MV-4-11 (cell line): Measurements from ENCODE around the gene GAS1.

Experiments
- DNase-seq: peaks from one replicate; lab custom pipeline; 2025; lab: John Stamatoyannopoulos, UW

The GAS1 gene

DNA sequence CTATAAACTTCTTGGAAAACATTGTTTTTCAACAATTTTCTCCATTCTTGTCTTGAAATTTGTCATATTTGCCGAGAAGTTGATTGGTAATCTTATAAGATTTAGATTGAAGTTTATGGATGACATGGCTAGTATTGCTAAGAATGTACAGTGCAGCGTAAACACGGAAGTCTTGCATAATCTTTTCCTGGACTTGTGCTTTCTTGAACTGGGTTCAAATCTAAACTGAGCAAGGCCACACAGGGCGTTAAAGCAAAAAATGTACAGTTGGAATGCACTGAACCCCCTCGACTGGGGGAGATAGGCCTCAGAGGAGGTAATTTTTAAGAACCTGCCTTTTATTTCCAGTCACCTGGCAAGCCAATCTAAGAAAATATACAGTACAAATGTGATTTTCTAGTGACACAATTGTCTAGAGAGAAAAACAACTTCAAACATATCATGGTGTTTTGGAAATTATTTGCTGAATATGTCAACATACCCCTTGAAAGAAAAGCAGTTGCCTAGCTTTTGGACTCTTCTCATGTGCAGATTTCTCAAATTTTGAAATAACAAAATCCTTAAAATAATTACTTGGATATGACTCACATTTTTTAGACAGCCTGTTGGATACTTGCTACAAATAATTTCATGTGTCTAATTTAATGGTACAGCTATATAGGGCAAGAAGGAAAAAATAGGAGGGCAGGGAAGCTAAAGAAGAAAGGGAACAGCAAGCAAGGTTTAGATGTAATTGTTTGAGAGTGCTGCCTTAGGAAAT lies 18.5 kb upstream of the GAS1 start:
- DNase-seq, result no peak

DNA sequence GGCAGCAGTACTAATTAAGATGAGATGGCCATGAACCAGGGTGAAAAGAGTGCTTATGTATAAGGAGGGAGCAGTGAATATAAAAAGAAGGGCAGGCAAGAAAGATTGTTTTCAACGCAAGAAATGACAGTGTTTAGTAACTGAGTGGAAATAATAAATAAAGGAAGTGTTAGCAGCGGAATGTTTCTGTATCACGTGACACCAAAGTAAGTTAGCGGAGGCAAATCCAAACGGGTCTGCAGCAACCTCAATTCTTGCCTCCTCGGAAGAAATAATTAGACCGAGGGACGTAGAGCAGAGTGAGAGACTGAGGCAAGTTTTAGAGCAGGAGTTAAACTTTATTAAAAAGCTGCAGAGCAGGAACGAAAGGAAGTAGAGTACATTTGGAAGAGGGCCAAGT lies 15.4 kb upstream of the GAS1 start:
- DNase-seq, result no peak

DNA sequence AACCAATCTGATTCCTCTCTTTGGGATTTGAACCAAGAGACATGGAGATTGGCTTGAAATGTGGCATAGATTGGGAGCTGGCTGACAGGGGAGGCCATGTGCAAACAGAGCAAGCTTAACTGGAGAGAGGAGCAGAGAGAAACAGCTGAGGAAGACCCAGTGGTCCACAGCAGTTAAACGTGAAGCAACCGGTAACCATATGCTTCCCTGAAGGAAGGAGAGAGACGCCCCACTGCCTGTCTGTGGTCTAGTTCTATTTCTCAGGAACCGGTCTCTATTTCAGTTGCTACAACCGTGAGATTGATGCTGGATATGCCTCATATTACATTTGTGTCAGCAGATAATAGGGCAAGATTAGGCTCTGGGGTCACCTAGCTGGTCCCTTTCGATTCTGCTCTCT lies 13.6 kb upstream of the GAS1 start:
- no peak for DNase-seq

DNA sequence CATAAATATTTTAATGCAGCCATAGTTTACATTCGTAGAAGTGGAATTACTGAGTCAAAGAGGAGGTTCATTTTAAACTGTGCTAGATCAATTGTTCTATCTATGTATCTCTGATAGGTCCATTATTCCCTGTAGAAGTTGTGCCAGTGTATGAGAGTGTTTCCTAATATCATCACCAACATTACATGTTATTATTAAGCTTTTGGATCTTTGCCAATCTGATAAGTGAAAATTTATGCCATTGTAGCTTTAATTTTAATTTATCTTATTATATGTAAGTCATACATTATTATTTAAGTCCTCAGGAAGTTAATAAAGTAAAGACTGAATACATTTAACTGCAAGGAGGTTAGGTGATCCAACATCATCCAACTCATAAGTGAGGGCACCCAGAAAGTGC lies 10.9 kb upstream of the GAS1 start:
- no peak for DNase-seq

DNA sequence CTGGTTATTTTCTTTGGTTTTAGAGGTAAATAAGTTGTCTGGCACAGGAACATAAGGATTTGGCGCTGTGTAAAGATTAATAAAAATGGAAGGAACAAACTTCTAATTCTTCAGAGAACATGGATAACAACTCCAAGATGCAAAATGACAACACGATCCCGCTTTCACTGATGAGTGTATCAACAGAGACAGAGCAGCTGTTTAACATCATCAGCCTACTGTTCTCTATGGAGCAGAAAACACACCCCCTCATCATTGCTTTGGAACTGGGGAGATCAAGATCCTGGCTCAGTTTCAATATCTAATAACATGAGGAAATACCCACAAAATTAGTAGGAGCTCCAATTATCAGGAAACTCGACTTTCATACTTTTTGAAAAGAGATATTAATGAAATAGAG lies 8.3 kb upstream of the GAS1 start:
- DNase-seq, result no peak

DNA sequence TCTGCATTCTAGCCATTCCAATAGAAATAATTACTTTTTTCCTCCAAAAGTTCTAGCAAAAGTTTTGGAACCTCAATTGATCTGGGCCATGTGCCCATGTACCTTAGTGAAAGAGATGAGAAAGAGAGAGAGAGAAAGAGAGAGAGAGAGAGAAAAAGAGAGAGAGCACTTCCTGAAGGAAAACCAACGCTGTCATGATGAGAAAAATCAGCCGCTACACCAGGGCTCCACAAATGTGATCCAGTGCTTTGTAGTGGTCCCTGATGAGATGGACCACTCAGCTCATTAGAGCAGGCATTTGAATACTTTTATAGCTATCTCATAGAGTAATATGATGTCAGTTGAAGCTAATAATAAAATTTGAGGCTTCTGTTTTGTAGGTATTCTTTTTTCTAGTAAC lies 7.7 kb upstream of the GAS1 start:
- no peak for DNase-seq

DNA sequence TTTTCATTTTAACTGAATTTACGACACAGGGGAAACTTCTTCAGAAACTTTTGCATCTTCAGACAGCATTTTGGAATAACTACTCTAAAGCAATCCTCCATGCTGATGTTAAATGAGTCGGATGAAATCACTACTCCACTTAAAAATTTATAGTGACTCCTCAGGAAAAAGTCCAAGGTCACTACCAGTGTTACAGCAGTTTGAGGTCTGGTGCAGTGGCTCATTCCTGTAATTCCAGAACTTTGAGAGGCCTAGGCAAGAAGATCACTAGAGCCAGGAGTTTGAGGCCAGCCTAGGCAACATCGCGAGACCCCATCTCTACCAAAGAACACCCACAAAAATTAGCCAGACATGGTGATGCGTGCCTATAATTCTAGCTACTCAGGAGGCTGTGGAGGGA lies 5.9 kb upstream of the GAS1 start:
- no peak for DNase-seq

DNA sequence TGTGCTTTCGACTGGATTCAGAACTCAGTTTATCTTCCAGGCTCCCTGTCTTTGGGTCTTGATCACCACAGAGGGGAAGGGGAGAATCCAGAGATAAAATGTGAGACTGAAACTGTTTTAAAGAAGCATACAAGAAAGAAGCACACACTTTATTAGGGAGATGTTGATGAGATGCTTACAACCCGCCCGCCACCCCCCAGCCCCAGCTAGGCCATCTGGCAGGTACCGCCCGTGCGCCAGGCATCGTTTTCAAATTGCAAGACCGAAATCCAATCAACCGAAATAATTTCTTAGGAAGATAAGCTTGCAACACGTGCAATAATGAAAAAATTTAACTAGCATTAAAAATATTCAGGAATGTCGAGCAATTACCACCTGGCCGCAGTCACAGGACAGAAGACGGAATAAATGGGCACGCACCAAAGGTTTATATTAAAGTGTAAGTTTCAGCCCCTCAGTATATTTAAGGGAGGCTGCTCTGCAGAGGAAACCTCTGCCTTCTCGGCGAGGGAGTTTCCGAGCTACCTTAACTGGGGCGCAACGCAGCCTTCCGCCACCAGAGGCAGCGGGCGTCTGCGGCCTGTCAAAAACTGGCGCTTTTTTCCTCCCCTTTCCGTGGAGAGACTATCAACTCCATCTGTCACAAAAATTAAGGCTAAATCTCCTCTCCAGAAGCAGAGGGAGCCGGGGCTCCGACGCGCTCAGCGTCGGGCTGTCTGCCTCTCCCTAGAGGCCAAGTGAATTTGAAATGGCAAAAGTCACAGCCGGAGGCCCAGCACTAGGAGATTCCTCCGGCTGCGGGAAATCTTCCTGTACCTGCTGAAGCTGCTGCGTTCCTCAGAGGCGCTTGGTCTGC lies 996 bp upstream of the GAS1 start:
- DNase-seq, result peak; percentile 66

DNA sequence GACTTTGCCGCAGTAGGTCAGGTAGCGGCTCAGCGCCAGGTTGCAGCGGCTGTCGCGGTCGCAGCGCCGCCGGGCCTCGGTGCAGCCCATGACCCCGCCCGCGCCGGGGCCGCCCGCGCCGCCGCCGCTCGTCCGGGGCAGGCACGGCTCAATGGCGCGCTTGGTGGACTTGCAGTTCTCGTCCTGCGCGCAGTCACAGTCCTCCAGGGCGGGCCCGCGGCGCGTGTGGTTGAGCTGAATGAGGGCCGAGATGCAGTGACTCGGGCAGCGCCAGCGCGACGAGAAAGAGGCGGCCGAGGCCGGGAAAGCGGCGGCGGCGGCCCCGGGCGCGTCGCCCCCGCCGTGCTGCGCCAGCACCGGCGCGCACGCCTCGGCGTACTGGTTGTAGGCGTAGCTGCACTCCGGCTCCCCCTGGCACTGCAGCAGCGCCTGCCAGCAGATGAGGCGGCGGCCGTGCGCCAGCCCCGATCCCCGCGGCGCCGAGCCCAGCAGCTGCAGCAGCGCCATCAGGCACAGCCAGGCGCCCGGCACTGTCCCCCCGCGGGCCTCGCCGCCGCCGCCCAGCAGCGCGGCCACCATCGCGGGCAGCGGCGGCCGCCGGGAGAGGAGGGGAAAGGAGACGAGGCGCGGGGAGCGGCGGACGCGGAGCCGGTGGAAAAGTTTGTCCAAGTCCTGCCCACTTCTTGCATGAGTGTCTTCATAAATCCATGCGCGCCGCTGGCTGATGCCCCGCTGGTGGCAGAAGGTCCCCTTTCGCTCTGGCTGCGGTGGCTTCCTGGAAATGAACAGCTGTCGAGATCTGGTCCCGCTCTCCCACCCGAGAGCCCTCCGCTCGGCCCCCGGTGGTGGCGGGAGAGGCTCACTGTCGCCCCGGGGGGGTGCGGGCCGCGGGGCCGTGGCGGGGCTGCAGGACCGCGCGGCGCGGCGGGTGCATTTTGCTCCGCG lies 833 bp downstream of the GAS1 start:
- DNase-seq, result peak; percentile 50

DNA sequence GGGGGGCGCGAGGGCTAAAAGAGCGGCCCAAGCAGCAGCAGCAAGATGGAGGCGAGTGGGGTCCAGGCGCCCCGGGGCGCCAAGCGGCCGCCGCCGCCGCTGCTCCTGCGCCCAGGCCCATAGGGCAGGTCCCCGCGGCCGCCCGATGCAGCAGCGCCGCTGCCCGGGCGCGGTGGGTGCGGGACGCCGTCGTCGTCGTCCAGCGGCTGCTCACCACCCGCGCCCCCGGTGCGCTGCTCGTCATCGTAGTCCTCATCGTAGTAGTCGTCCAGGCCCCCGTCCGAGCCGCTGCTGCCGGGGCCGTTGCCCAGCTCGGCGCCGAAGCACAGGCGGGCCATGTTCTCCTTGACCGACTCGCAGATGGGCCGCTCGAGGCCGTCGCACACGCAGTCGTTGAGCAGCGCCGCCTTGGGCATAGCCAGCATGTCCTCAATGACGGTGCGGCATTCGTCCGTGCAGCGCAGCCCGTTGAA lies 1.5 kb downstream of the GAS1 start:
- DNase-seq, result no peak

DNA sequence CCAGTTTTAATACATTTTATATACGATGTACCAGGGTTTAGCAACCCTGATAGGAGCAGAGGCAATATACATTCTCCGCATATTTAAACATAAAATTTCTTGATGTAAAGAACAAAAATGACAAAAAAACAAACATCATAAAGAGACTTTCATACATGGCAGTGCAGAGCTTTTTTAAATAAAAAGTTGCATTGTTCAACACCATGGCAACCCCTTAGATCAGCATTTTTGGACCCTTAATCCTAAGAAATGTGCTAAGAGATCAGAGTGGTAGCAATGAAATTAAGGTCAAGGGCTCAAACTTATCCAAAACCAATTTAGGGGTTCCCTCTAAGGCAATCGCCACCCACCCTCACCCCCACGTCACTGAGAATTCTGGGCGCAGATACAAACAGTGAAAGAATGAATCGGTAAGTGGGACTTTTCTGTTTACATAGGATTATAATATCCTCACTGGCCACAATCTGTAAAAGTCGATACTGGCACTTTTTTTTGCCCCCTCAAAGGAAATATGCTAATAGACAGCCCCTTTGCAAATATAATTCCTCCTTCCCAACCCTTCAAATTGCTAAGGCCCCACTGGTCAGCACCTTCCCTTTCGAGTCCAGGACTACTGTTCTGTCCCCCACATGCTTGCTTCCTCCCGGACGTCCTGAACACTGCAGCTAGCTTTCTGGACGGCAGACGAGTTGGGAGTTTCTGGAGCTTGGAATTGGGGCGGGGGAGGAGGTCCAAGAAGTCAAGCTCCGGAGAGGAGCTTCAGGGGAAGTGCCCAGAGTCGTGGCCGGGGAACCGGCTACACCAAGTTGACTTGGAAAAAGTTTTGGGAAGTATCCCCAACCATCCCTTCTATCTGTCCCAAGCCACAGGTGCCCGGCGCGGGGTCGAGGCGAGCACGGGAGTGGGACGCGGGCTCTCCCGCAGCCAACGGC lies 2.2 kb downstream of the GAS1 start:
- no peak for DNase-seq

DNA sequence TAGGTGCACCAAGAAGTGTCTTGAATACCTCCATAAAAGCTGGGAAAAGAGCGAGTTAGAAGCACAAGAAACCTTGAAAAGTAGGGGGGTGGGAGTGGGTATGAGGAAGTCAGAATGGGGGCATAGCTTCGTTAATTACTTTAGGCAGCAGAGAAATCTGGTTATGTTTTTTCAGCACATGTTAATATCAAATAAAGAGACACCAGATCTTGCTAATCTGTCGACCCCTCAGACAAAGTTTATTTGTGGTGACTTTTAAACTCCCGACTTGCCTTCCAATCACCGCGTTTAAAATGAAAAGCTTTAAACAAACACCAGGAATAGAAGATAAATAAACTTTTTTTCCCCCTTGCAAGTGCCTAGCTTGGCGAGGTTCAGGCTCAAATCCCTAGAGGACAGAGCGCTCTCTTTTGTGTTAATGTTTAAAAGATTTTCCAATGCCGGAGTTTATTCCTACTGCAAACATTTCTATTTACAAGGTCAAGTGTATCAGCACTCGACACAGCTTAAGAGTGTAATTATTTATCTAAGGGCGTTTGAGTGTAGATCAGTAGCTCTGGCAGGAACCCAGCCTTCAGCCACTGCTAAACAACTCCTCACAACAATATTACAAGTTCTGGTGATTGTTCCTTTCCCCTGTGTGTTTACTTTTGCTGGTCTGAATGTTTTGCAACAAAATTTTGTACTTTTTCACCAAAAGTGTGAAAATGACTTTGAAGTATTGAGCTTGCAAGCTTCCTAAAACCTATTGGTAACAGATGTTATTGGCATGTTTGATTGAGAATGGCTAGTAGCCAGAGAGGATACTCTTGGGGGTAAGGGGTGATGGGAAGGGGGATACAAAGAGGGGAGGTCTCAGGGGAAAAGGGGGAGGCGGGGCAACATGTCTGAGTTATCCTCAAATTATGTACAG lies 3.8 kb downstream of the GAS1 start:
- DNase-seq, result no peak

DNA sequence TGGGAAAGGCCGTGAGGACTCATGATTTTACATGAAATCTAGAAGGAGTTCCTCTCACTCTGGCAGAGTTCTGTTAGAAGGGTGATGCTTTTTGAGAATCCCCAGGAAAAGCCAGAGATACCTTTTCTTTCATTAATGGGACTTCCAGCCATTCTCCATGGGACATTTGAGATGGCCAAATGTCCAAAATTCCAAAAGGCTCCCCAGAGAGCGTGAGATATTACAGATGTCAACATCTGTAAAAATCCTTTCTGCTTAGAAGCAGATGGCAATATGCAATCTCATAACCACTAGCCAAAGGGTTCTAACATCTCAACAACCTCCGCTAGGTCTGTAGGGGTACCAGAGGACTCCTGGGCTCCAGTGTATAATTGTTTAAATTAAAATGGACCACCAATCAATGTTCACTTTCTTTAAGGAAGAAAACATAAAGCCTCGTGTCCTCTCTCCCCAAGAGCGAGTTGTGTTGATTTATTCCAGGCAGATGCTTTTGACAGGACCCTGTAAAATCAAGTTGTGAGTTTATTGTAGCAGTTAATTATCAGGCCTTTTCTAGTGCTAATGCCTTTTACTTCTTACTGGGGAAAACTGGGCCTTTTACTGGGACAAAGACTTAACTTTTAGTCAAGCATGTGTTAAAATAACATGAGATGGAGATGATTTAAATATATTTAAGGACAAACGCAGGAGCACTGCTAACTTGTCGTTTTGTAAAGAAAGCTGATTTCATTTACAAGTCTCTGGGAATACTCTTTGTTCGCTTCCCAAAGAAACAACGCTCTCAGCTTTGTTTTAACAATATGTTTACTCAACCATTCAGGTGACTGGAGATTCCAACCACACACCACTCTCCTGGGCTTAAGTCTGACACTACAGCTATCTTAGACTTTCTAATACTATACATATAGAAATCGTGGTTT lies 4.8 kb downstream of the GAS1 start:
- DNase-seq, result no peak

DNA sequence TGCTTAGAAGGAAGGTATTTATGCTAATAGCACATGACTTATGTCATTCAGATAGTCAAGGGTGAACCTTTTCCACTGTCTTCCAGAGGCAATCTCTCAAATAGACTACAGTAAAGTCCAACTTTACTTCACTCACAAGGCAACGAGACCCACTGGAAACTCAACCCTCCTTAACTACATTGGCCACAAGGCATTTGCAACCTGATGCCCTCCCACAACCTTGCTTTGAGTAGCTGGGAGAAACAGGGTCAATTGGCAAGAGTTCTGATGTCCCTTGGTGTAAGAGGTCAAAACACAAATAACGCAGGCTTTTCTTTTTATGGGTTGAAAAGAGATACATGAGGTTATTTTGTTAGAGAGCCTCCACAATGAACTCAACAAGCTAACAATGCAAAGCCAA lies 6.1 kb downstream of the GAS1 start:
- DNase-seq, result no peak

DNA sequence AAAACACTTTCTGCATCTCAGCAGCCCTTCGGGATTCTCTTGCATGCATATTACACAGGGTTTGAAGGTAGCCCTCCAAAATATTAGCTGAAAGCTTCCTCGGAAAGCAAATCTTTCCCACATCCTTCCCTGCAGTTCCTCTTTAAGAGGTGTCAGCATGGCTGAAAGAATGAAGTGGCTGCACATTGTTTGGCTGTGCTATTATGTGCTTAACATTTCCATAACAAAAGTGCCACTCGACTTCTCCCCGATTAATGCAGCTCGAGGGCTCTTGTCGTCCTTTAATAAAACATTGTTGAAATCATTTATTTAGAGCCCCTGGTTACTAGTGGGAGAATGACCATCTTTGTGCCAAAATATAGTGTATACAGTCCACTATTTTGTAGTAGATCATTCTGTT lies 6.5 kb downstream of the GAS1 start:
- no peak for DNase-seq

DNA sequence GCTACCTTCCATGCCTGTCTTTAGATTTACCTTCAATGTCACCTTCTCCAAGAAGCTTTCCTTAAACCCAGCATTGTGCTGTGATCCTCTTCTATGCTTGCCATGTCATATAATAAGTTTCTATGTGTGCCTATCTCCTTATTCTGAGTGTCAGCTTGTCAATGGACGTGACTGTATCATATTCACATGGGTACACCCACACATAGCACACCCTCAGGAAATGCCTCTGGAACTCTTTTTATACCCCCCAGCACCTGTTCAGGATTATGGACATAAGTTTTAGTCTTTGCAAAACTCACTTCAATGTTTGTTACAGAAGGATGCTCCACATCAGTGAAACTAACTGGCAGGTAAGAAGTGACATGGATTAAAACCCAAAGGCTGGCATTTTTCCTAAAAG lies 7.4 kb downstream of the GAS1 start:
- no peak for DNase-seq

DNA sequence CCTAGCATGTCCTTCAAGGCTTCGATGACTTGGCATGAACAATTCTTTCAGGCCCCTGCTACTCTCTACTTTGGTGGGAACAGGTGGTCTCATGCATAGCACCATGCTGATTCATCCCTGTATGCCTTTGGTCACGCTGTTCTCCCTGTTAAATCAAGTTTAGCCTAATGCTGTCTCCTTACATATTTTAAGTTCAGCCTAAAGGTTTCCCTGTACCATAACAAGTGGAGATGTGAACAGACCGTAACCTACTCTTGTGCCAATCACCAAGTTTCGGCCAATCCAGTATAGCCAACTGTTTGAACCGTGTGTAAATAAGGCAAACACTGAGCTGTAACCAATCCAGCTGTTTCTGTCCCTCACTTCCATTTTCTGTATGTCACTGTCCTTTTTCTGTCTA lies 8.0 kb downstream of the GAS1 start:
- DNase-seq, result no peak

DNA sequence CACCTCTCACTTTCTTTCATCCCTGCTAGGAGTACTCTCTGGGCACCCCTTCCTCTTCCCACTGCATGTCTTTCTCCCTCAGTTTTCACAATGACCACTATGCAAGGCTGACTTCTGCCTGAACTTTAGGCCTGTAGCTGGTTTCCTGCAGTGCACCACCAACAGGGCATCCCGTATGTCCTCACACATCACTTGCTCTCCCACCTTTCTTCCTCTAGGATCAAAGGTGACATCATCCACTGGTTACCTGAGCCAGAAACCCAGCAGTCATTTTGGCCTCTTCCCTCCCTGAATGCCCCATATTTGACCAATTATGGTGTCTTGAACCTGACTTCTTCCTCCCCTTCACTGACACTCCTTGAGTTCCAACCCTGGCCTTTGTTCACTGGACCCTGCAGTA lies 8.5 kb downstream of the GAS1 start:
- no peak for DNase-seq

DNA sequence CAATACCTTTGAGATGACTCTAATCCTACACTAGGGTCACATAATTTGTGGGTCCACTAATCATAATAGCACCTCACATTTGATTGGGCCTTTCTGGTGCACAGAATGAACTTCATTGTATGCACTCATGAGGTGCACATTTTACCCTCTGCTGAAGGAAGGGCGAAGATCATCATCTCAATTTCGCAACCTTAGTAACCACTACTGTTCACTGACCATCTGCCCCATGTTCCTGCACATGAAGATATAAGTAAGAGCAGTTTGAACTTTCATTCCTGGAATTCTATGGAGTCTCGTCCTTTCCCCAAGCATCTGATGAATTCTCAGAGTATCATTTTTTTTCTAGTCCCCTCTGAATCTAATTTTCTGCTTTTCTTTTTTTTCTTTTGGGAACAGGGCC lies 21.2 kb downstream of the GAS1 start:
- peak; percentile 1 for DNase-seq
